GM10266 (cell line): ENCODE results near the gene CERCAM.

Experiments used
- DNase-seq: peaks from one replicate; pipeline ENCODE4 v3.0.0; 2012; ENCODE audit errors: extremely low spot score
- TF ChIP-seq, protein P1 (sequence below): IDR thresholded peaks from 2 replicates; pipeline ENCODE4 v1.5.1; 2012; ENCODE audit warnings: mild to moderate bottlenecking, low read depth; ENCODE audit not compliant: control insufficient read depth, insufficient read depth; ENCODE audit errors: missing control alignments

The CERCAM gene

DNA sequence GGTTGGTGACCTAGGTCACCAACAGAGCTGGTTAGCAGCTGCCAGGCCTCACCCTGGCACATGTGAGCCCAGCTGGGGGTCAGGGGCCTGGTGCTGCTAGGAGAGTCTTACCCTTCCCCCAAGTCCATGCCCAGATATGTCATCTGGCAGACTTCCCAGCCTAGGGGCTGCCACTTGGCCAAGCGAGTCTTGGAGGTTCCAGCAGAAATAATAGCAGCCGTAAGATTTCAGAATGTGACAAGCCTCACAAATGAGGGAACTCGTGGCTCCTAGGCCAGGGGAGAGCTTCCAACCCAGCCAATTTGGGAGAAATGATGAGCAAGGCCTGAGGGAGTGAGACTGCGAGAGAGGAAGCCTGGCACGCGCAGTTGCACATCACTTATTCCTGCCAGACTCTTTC, 38.4 kb upstream of the CERCAM start:
- DNase-seq, result no peak
- TF ChIP-seq, protein P1, sequence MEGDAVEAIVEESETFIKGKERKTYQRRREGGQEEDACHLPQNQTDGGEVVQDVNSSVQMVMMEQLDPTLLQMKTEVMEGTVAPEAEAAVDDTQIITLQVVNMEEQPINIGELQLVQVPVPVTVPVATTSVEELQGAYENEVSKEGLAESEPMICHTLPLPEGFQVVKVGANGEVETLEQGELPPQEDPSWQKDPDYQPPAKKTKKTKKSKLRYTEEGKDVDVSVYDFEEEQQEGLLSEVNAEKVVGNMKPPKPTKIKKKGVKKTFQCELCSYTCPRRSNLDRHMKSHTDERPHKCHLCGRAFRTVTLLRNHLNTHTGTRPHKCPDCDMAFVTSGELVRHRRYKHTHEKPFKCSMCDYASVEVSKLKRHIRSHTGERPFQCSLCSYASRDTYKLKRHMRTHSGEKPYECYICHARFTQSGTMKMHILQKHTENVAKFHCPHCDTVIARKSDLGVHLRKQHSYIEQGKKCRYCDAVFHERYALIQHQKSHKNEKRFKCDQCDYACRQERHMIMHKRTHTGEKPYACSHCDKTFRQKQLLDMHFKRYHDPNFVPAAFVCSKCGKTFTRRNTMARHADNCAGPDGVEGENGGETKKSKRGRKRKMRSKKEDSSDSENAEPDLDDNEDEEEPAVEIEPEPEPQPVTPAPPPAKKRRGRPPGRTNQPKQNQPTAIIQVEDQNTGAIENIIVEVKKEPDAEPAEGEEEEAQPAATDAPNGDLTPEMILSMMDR, result no peak

DNA sequence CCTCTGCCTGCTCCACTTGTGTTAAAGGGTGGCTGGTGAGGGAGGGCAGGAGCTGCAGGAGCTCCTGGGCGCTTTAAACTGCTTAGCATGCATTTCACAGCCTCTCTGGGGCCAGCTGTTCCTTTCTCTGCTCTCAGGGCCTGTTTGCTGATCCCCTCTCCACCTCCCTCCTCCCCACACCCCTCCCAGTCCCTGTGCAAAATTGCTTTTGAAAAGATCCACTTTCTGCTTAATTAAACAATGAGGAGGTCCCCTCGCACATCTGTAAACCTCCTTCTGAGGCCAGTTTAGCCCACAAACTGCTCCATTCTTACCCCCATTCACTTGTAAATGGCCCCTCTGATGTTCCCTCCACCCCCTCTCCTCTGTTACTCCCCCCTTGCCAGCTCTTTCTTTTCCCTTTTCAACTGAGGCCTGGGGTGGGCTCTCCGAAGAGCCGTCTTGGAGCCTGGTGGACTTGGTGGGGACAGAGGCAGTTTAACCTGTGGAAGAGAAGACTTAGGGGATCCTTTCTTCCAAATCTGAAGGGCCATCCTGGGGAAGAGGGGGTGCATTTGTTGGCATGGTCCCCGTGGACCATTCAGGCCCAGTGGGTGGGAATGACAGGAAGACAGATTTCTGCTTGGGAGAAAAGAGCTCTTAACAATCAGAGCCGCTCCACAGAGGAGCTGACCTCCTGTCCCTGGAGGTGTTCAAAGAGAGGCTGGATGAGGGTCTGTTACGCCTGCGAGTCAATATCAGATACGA, 37.5 kb upstream of the CERCAM start:
- TF ChIP-seq, protein P1, result no peak
- no peak for DNase-seq

DNA sequence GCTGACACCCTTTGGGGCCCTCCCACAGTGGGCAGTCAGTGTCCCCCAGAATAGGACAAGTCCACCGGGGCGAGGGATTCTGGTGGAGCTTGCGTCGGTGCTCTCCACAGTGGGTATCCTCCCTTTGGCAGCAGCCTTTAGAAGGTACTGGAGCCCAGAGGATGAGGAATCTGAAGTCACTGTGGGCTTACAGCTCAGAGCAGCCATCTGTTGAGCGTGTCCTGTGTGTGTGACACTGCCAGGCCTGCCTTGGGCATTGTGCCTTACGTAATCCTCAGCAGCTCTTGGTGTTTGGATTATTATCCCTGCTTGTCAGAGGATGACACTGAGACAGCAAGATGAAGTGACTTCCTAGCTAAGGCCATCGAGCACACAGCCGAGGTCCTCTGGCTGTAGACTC, 36.9 kb upstream of the CERCAM start:
- DNase-seq, result no peak
- TF ChIP-seq, protein P1, result no peak

DNA sequence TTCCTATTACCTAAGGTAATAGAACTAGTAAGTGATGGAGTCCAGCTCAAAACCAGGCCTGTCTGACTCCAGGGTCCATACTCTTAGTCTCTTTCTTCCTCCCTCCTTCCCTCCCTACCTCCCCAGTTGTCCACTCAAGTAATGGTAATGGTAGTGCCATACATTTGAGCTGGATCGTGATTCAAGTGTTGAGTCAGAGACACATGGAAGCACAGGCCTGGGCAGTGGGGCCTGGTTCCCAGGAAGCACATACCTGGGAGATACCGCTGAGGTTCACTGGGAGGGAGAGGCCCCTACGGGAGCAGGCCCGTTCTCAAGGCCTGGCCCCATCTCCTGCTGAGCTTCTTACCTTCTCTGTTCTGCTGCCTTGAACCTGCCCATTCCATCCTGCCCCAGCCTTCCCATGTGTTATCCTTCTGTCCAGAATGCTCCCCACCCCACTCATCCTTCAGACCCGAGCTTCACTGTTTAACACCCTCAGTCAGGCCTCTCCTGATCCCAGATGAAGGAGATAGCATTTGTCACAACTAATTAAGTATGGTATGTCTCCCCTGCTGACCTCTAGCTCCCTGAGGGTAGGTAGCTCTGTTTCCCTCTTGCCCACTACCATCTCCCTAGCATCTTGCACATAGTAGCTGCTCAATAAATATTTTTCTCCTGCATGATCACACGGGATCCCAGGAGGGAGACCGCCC, 35.7 kb upstream of the CERCAM start:
- TF ChIP-seq, protein P1, result no peak
- no peak for DNase-seq

DNA sequence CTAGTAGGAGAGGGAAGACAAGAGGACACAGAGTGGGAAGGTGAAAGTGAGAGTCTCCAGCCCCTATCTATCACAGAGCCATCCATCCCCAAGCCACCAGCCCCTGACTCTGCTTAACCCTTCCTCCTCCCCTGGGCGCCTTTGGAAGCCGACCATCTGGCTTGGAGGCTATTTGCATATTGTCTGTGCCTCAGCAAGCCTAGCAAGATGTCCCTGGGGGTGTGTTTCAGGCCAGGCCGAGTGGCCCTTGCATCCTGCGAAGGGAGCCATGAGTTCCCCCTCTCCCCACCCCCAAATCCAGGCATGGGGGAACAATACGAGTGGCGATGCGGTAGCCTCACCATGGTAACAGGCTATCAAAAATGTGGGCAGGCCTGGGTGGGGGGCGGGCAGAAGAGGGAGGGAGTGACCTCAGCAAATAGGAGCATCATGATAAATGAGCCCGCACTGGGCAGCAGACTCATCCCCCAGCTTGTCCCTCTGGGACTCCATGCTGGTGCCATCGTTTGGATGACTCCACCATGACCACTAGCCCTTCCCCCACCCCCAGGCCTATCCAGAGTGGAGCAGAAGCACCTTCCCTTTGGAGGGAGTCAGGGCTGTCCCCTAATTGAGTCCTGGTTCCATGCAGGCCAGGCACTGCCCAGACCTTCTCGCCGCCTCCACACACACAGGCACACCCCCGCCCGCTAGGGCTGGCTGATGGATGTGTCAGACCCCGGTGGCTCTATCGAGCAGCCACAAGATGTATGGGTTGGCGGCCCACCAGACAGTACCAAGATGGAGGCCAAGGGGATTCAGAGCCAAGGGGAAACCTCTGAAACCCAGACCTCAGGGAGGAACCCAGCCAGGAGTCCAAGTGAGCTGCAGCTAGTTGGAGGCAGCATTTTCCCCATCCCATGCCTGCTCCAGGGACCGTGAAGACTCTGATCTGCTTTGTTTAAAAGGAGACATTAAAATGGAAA, 34.9 kb upstream of the CERCAM start:
- no peak for DNase-seq
- TF ChIP-seq, protein P1, result no peak

DNA sequence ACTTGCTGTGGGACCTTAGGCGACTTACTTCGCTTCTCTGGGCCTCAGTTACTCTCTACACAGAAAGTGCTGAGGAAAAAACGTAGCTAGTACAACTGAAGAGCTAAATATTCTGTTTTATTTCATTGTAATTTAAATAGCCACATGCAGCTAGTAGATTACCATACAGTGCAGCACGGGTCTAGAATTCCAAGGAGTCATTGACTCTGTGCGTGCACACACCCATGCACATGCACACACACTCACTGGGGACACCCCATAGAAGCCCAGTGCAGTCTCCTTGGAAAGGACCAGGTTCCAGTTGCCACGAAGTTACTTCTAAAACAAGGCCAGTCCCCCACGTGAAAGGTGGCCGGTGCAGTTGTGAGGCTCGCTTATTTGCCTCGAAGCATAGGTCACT, 32.5 kb upstream of the CERCAM start:
- DNase-seq, result no peak
- TF ChIP-seq, protein P1, result no peak
